GM12874 (cell line): ENCODE results near the gene PAFAH2.

Experiments
- CTCF ChIP-seq: IDR thresholded peaks from 2 replicates; pipeline ENCODE4 v1.5.1; 2011; ENCODE audit warnings: low read depth, mild to moderate bottlenecking, control low read depth, low read length, moderate library complexity; ENCODE audit not compliant: insufficient read depth

PAFAH2 gene

GRCh38 chr1:25922056-25922970 is 75.5 kb downstream of the PAFAH2 start:
- no peak for TF ChIP-seq CTCF

GRCh38 chr1:25918615-25919014 is 79.2 kb downstream of the PAFAH2 start:
- TF ChIP-seq CTCF = no peak

GRCh38 chr1:25917996-25918395 is 79.9 kb downstream of the PAFAH2 start:
- TF ChIP-seq CTCF = no peak

- no peak for TF ChIP-seq CTCF
These were observed 81.4 kb downstream of the PAFAH2 start for GRCh38 chr1:25916460-25916859.

- TF ChIP-seq CTCF = no peak
These were observed 83.5 kb downstream of the PAFAH2 start for GRCh38 chr1:25914074-25914995.

GRCh38 chr1:25913206-25913605 is 84.7 kb downstream of the PAFAH2 start:
- TF ChIP-seq CTCF = no peak
